Measurements from ENCODE around the gene GPX4.

The GPX4 gene

GRCh38 chr19:1068009-1069001 lies 35.5 kb upstream of the GPX4 start:
- DNase-seq, result no peak

- DNase-seq, result no peak
These were observed 34.6 kb upstream of the GPX4 start for GRCh38 chr19:1069009-1069779.

GRCh38 chr19:1070576-1070930 lies 33.2 kb upstream of the GPX4 start:
- no peak for DNase-seq

GRCh38 chr19:1070931-1071791 lies 32.6 kb upstream of the GPX4 start:
- DNase-seq, result no peak

GRCh38 chr19:1072371-1073015 lies 31.3 kb upstream of the GPX4 start:
- DNase-seq, result no peak

GRCh38 chr19:1073063-1073955 lies 30.5 kb upstream of the GPX4 start:
- DNase-seq, result no peak

- no peak for DNase-seq
These were observed 29.8 kb upstream of the GPX4 start for GRCh38 chr19:1073956-1074517.

- DNase-seq, result peak; percentile 61
These were observed 29.1 kb upstream of the GPX4 start for GRCh38 chr19:1074544-1075283.

- no peak for DNase-seq
These were observed 27.8 kb upstream of the GPX4 start for GRCh38 chr19:1076046-1076386.

GRCh38 chr19:1076951-1077350 lies 26.8 kb upstream of the GPX4 start:
- no peak for DNase-seq

GRCh38 chr19:1079566-1080111 lies 24.2 kb upstream of the GPX4 start:
- DNase-seq, result no peak

- no peak for DNase-seq
These were observed 23.2 kb upstream of the GPX4 start for GRCh38 chr19:1080360-1081161.

- no peak for DNase-seq
These were observed 22.3 kb upstream of the GPX4 start for GRCh38 chr19:1081301-1082164.

GRCh38 chr19:1082165-1082927 lies 21.4 kb upstream of the GPX4 start:
- peak; percentile 90 for DNase-seq

GRCh38 chr19:1082928-1083816 lies 20.6 kb upstream of the GPX4 start:
- DNase-seq, result no peak
